ENCODE data around the gene DNAH10.
"Not testable (repeated sequence)": the region's sequence is repeated elsewhere in the genome, so short reads cannot be mapped to it uniquely, and the experiment has no call there.

Gene DNAH10

GRCh38 chr12:123787466-123787865, 25.4 kb downstream of the DNAH10 start:
- H3K27me3 ChIP-seq (ENCODE audit: insufficient read depth, low read length, poor library complexity, severe bottlenecking): no peaks in the 10 kb centered on the region
- no peaks in the 10 kb centered on the region for H3K4me1 ChIP-seq (ENCODE audit: insufficient read depth, low read length, poor library complexity, severe bottlenecking)
- H3K9me3 ChIP-seq (ENCODE audit: insufficient read depth, low read depth, low read length): no peaks in the 10 kb centered on the region
- no peak overlapping the region for H3K9ac ChIP-seq (ENCODE audit: low read depth, low read length, poor library complexity, severe bottlenecking)
- H3K4me3 ChIP-seq (ENCODE audit: low read length, poor library complexity, severe bottlenecking): no peak overlapping the region
- no peaks in the 10 kb centered on the region for H3K9me2 ChIP-seq (replicated peaks; ENCODE audit: low read depth, low read length)
- H4K20me1 ChIP-seq (ENCODE audit: insufficient read depth, low read length, poor library complexity, severe bottlenecking): no peaks in the 10 kb centered on the region
- H3F3A ChIP-seq (ENCODE audit: low read depth): no peaks in the 10 kb centered on the region
- no peak overlapping the region for H2AFZ ChIP-seq (ENCODE audit: low read length)
- H3K79me2 ChIP-seq (ENCODE audit: insufficient read depth, low read length): no peaks in the 10 kb centered on the region
- no peaks in the 10 kb centered on the region for H3K36me3 ChIP-seq (ENCODE audit: insufficient read depth, low read length)
- H3K4me2 ChIP-seq (ENCODE audit: low read depth, low read length, poor library complexity, severe bottlenecking): no peak overlapping the region
- TF ChIP-seq CTCF (conservative IDR thresholded peaks at IDR 0.05; ENCODE audit: low read length): no peak
- TF ChIP-seq EZH2phosphoT487 (IDR thresholded peaks at IDR 0.05; ENCODE audit: borderline replicate concordance): no peak

GRCh38 chr12:123788541-123788940, 26.4 kb downstream of the DNAH10 start:
- Histone ChIP-seq H3K79me2 (ENCODE audit: insufficient read depth, low read length) (no peaks in the 10 kb centered on the region), H3K4me2 (ENCODE audit: low read depth, low read length, poor library complexity, severe bottlenecking) (no peak overlapping the region), H3K4me3 (ENCODE audit: low read length, poor library complexity, severe bottlenecking) (no peak overlapping the region), H3K36me3 (ENCODE audit: insufficient read depth, low read length) (no peaks in the 10 kb centered on the region), H3K9ac (ENCODE audit: low read depth, low read length, poor library complexity, severe bottlenecking) (no peak overlapping the region), H3K27me3 (ENCODE audit: insufficient read depth, low read length, poor library complexity, severe bottlenecking) (no peaks in the 10 kb centered on the region), H4K20me1 (ENCODE audit: insufficient read depth, low read length, poor library complexity, severe bottlenecking) (no peaks in the 10 kb centered on the region), H3K9me2 (replicated peaks; ENCODE audit: low read depth, low read length) (no peaks in the 10 kb centered on the region), H3K4me1 (ENCODE audit: insufficient read depth, low read length, poor library complexity, severe bottlenecking) (no peaks in the 10 kb centered on the region), H3F3A (ENCODE audit: low read depth) (no peaks in the 10 kb centered on the region), H2AFZ (ENCODE audit: low read length) (no peak overlapping the region), H3K9me3 (ENCODE audit: insufficient read depth, low read depth, low read length) (no peaks in the 10 kb centered on the region)
- TF ChIP-seq CTCF (conservative IDR thresholded peaks at IDR 0.05; ENCODE audit: low read length) (no peak), EZH2phosphoT487 (IDR thresholded peaks at IDR 0.05; ENCODE audit: borderline replicate concordance) (no peak)

- H3K4me1 ChIP-seq (ENCODE audit: insufficient read depth, low read length, poor library complexity, severe bottlenecking); H3K79me2 ChIP-seq (ENCODE audit: insufficient read depth, low read length); H3K9me2 ChIP-seq (replicated peaks; ENCODE audit: low read depth, low read length); H3K9me3 ChIP-seq (ENCODE audit: insufficient read depth, low read depth, low read length); H4K20me1 ChIP-seq (ENCODE audit: insufficient read depth, low read length, poor library complexity, severe bottlenecking); H3K36me3 ChIP-seq (ENCODE audit: insufficient read depth, low read length); H3F3A ChIP-seq (ENCODE audit: low read depth); H3K4me3 ChIP-seq (ENCODE audit: low read length, poor library complexity, severe bottlenecking); H3K27me3 ChIP-seq (ENCODE audit: insufficient read depth, low read length, poor library complexity, severe bottlenecking); H2AFZ ChIP-seq (ENCODE audit: low read length); H3K4me2 ChIP-seq (ENCODE audit: low read depth, low read length, poor library complexity, severe bottlenecking); H3K9ac ChIP-seq (ENCODE audit: low read depth, low read length, poor library complexity, severe bottlenecking): not testable (repeated sequence)
Measured at GRCh38 chr12:123789422-123789821, 27.3 kb downstream of the DNAH10 start.

GRCh38 chr12:123790905-123791467, 28.9 kb downstream of the DNAH10 start:
- H3K79me2 ChIP-seq (ENCODE audit: insufficient read depth, low read length): no peaks in the 10 kb centered on the region
- H2AFZ ChIP-seq (ENCODE audit: low read length): no peak overlapping the region
- H3K4me2 ChIP-seq (ENCODE audit: low read depth, low read length, poor library complexity, severe bottlenecking): no peak overlapping the region
- H3K9me2 ChIP-seq (replicated peaks; ENCODE audit: low read depth, low read length): no peaks in the 10 kb centered on the region
- H3K9ac ChIP-seq (ENCODE audit: low read depth, low read length, poor library complexity, severe bottlenecking): no peak overlapping the region
- TF ChIP-seq CTCF (conservative IDR thresholded peaks at IDR 0.05; ENCODE audit: low read length) (no peak), EZH2phosphoT487 (IDR thresholded peaks at IDR 0.05; ENCODE audit: borderline replicate concordance) (no peak)
- no peaks in the 10 kb centered on the region for H3K9me3 ChIP-seq (ENCODE audit: insufficient read depth, low read depth, low read length)
- no peaks in the 10 kb centered on the region for H3K36me3 ChIP-seq (ENCODE audit: insufficient read depth, low read length)
- H3K4me1 ChIP-seq (ENCODE audit: insufficient read depth, low read length, poor library complexity, severe bottlenecking): no peaks in the 10 kb centered on the region
- no peaks in the 10 kb centered on the region for H4K20me1 ChIP-seq (ENCODE audit: insufficient read depth, low read length, poor library complexity, severe bottlenecking)
- no peaks in the 10 kb centered on the region for H3K27me3 ChIP-seq (ENCODE audit: insufficient read depth, low read length, poor library complexity, severe bottlenecking)
- H3K4me3 ChIP-seq (ENCODE audit: low read length, poor library complexity, severe bottlenecking): no peak overlapping the region
- H3F3A ChIP-seq (ENCODE audit: low read depth): no peaks in the 10 kb centered on the region

All from Loucy (cell line).